NOMO-1 treated with DMSO at 0.1 percent for 48 hours (cell line): ENCODE measurements around the gene APBA2.
A peak's percentile ranks its signal among the peaks of the same experiment; 100 is the strongest.

ENCODE experiments used
- DNase-seq: peaks from one replicate; lab custom pipeline; 2025; ENCODE audit not compliant: unreplicated experiment; lab: John Stamatoyannopoulos, UW

Gene APBA2

GRCh38 chr15:29130951-29131839 is 245.4 kb downstream of the APBA2 start:
- no peak for DNase-seq

- DNase-seq = no peak
Observed at GRCh38 chr15:29131840-29132420, 246.2 kb downstream of the APBA2 start.

GRCh38 chr15:29132735-29133181 is 247.0 kb downstream of the APBA2 start:
- no peak for DNase-seq

GRCh38 chr15:29133321-29133720 is 247.5 kb downstream of the APBA2 start:
- no peak for DNase-seq

- DNase-seq = no peak
Observed at GRCh38 chr15:29133791-29134190, 248.0 kb downstream of the APBA2 start.

GRCh38 chr15:29134239-29134638 is 248.5 kb downstream of the APBA2 start:
- DNase-seq = no peak

GRCh38 chr15:29134641-29135308 is 249.0 kb downstream of the APBA2 start:
- no peak for DNase-seq

- no peak for DNase-seq
Observed at GRCh38 chr15:29135309-29135657, 249.5 kb downstream of the APBA2 start.

- DNase-seq = peak; percentile 45
Observed at GRCh38 chr15:29135702-29136646, 250.2 kb downstream of the APBA2 start.

- no peak for DNase-seq
Observed at GRCh38 chr15:29138260-29138659, 252.5 kb downstream of the APBA2 start.

GRCh38 chr15:29139072-29139471 is 253.3 kb downstream of the APBA2 start:
- DNase-seq = no peak

GRCh38 chr15:29139540-29140459 is 254.0 kb downstream of the APBA2 start:
- peak; percentile 34 for DNase-seq

- no peak for DNase-seq
Observed at GRCh38 chr15:29140475-29141307, 254.9 kb downstream of the APBA2 start.

GRCh38 chr15:29141308-29142128 is 255.7 kb downstream of the APBA2 start:
- no peak for DNase-seq

- peak; percentile 70 for DNase-seq
Observed at GRCh38 chr15:29142129-29142747, 256.5 kb downstream of the APBA2 start.

- no peak for DNase-seq
Observed at GRCh38 chr15:29143293-29143692, 257.5 kb downstream of the APBA2 start.

GRCh38 chr15:29143909-29144635 is 258.3 kb downstream of the APBA2 start:
- DNase-seq = no peak
